ENCODE results near the gene F13A1. TPM values are rescaled to one million over a fixed set of nuclear protein-coding genes. Genes with fewer than 3 reads are reported as not detected.
A peak's percentile ranks its signal among the peaks of the same experiment; 100 is the strongest.

Gene F13A1
- polyA plus RNA-seq, 1 of the 3 experiments (the other 2 are of a cell fraction): not detected

GRCh38 chr6:6331946-6332601, 11.6 kb upstream of the F13A1 start:
- H3K27me3 ChIP-seq (ENCODE audit: insufficient read depth): no peaks in the 10 kb centered on the region
- ChIA-PET POLR2A (no interaction called here), CTCF (interaction anchor here (0.7 to 1.4 kb wide), 2 partner anchors 17 to 381 kb away, joined by 3 read pairs; no protein-coding TSS in a partner anchor)
- H3K9ac ChIP-seq: no peak overlapping the region
- H3K4me1 ChIP-seq (ENCODE audit: control insufficient read depth in 1 of 2, insufficient read depth in 2 of 2, low read depth in 1 of 2, low read length in 1 of 2): no peaks in the 10 kb centered on the region; a peak in 1 of 4 replicates
- H2AFZ ChIP-seq (ENCODE audit: low read depth): no peak overlapping the region
- H4K20me1 ChIP-seq (ENCODE audit: insufficient read depth): no peaks in the 10 kb centered on the region
- H3K36me3 ChIP-seq (replicated peaks in 1 of 2; ENCODE audit: control insufficient read depth in 1 of 2, insufficient read depth in 2 of 2, low read length in 1 of 2): no peaks in the 10 kb centered on the region
- H3K9me2 ChIP-seq: no peaks in the 10 kb centered on the region
- H3K27ac ChIP-seq (ENCODE audit: low read depth in 2 of 2, low read length in 1 of 2): no peak overlapping the region
- H3K4me2 ChIP-seq: no peak overlapping the region; the same call in 1 of the 2 replicates
- H3F3A ChIP-seq (replicated peaks; ENCODE audit: insufficient read depth): peaks cover 4% of the 10 kb centered on the region
- H3K9me3 ChIP-seq: no peaks in the 10 kb centered on the region
- TF ChIP-seq, protein P1, sequence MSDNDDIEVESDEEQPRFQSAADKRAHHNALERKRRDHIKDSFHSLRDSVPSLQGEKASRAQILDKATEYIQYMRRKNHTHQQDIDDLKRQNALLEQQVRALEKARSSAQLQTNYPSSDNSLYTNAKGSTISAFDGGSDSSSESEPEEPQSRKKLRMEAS (IDR thresholded peaks at IDR 0.05; ENCODE audit: low read depth): no peak
- H3K79me2 ChIP-seq (ENCODE audit: insufficient read depth): no peaks in the 10 kb centered on the region
- 10% methylated on average over 6 of the region's 6 CpGs for WGBS (ENCODE audit: low lambda C conversion rate)
- H3K4me3 ChIP-seq (ENCODE audit: low read depth in 2 of 2, low read length in 1 of 2): 0 out of 4 replicates have a peak overlapping the region, but pooled peaks of 1 of the 2 experiments have one; percentile 2
- DNase-seq: no peak

DNA sequence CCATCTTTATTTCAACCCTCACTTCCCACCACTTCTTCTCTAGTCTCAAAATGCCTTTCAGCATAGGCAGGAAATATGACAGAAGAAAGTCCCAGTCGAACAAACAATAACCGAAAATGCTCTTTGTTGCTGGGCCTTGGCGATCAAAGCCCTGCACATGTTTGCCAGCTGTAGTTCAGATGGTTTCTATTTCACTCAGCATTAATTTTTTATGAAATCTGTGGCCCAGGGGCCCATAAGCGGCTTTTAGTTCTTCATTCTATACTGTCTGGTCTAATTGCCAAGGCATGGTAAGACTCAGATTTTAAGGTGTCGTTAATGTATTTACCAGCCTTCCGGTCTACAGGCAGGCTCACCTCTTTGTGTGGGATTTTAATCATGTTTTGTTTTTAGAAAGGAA, 10.9 kb upstream of the F13A1 start:
- no peak overlapping the region for H2AFZ ChIP-seq (ENCODE audit: low read depth)
- H3K9me2 ChIP-seq: no peaks in the 10 kb centered on the region
- no peaks in the 10 kb centered on the region for H3K79me2 ChIP-seq (ENCODE audit: insufficient read depth)
- no peak overlapping the region for H3K9ac ChIP-seq
- peaks cover 4% of the 10 kb centered on the region for H3F3A ChIP-seq (replicated peaks; ENCODE audit: insufficient read depth)
- H3K27me3 ChIP-seq (ENCODE audit: insufficient read depth): no peaks in the 10 kb centered on the region
- H3K4me2 ChIP-seq: no peak overlapping the region; the same call in 1 of the 2 replicates
- H3K4me3 ChIP-seq (ENCODE audit: low read depth in 2 of 2, low read length in 1 of 2): 0 out of 4 replicates have a peak overlapping the region, but pooled peaks of 1 of the 2 experiments have one; percentile 2
- H4K20me1 ChIP-seq (ENCODE audit: insufficient read depth): no peaks in the 10 kb centered on the region
- no peaks in the 10 kb centered on the region; a peak in 1 of 4 replicates for H3K4me1 ChIP-seq (ENCODE audit: control insufficient read depth in 1 of 2, insufficient read depth in 2 of 2, low read depth in 1 of 2, low read length in 1 of 2)
- no peaks in the 10 kb centered on the region for H3K9me3 ChIP-seq
- no peak overlapping the region for H3K27ac ChIP-seq (ENCODE audit: low read depth in 2 of 2, low read length in 1 of 2)
- WGBS (ENCODE audit: low lambda C conversion rate): 27% methylated on average over 6 of the region's 6 CpGs
- no peak for DNase-seq
- ChIA-PET POLR2A (no interaction called here), CTCF (interaction anchor here (0.7 kb wide), 1 partner anchor 380 kb away, joined by 3 read pairs; no protein-coding TSS in a partner anchor)
- TF ChIP-seq EZH2phosphoT487 (IDR thresholded peaks at IDR 0.05; ENCODE audit: borderline replicate concordance, low read depth): no peak
- no peak for TF ChIP-seq CHD2 (IDR thresholded peaks at IDR 0.05; ENCODE audit: low read length, partially characterized antibody)
- TF ChIP-seq, protein P1 (IDR thresholded peaks at IDR 0.05; ENCODE audit: low read depth): no peak
- TF ChIP-seq FOXJ3 (CRISPR knock-in tag; IDR thresholded peaks at IDR 0.05): no peak
- TF ChIP-seq JUND (IDR thresholded peaks at IDR 0.05): no peak
- TF ChIP-seq GABPA (IDR thresholded peaks at IDR 0.05; ENCODE audit: low read depth): no peak
- no peak for TF ChIP-seq MXI1 (IDR thresholded peaks at IDR 0.05; ENCODE audit: low read depth, low read length)
- H3K36me3 ChIP-seq (replicated peaks in 1 of 2; ENCODE audit: control insufficient read depth in 1 of 2, insufficient read depth in 2 of 2, low read length in 1 of 2): no peaks in the 10 kb centered on the region

- H3K27ac ChIP-seq (ENCODE audit: low read depth in 2 of 2, low read length in 1 of 2): no peak overlapping the region
- H4K20me1 ChIP-seq (ENCODE audit: insufficient read depth): no peaks in the 10 kb centered on the region
- H3K27me3 ChIP-seq (ENCODE audit: insufficient read depth): 0 out of 2 replicates have a peak, but pooled peaks cover 4% of the 10 kb centered on the region
- no peaks in the 10 kb centered on the region; a peak in 1 of 4 replicates for H3K4me1 ChIP-seq (ENCODE audit: control insufficient read depth in 1 of 2, insufficient read depth in 2 of 2, low read depth in 1 of 2, low read length in 1 of 2)
- H3K9me3 ChIP-seq: no peaks in the 10 kb centered on the region
- no peak for DNase-seq
- no peak overlapping the region for H3K4me2 ChIP-seq
- no peaks in the 10 kb centered on the region for H3K9me2 ChIP-seq
- H2AFZ ChIP-seq (ENCODE audit: low read depth): no peak overlapping the region
- H3K36me3 ChIP-seq (replicated peaks in 1 of 2; ENCODE audit: control insufficient read depth in 1 of 2, insufficient read depth in 2 of 2, low read length in 1 of 2): no peaks in the 10 kb centered on the region
- H3F3A ChIP-seq (replicated peaks; ENCODE audit: insufficient read depth): peaks cover 4% of the 10 kb centered on the region
- 16% methylated on average over 1 of the region's 1 CpG for WGBS (ENCODE audit: low lambda C conversion rate)
- H3K4me3 ChIP-seq (ENCODE audit: low read depth in 2 of 2, low read length in 1 of 2): no peak overlapping the region
- TF ChIP-seq, protein P2, sequence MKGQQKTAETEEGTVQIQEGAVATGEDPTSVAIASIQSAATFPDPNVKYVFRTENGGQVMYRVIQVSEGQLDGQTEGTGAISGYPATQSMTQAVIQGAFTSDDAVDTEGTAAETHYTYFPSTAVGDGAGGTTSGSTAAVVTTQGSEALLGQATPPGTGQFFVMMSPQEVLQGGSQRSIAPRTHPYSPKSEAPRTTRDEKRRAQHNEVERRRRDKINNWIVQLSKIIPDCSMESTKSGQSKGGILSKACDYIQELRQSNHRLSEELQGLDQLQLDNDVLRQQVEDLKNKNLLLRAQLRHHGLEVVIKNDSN (IDR thresholded peaks at IDR 0.05; ENCODE audit: borderline replicate concordance, low read depth): no peak
- TF ChIP-seq SMC3 (IDR thresholded peaks at IDR 0.05; ENCODE audit: low read depth, low read length) (no peak), FOXM1 (IDR thresholded peaks at IDR 0.05; ENCODE audit: low read depth) (no peak), YY1 (IDR thresholded peaks at IDR 0.05; ENCODE audit: low read depth) (no peak), TCF12 (IDR thresholded peaks at IDR 0.05) (no peak), EP300 (IDR thresholded peaks at IDR 0.05; ENCODE audit: borderline replicate concordance in 1 of 2, low read depth in 1 of 2, low read length in 1 of 2) (no peak), EZH2phosphoT487 (IDR thresholded peaks at IDR 0.05; ENCODE audit: borderline replicate concordance, low read depth) (no peak), POLR2AphosphoS5 (IDR thresholded peaks at IDR 0.05; ENCODE audit: low read depth, low read length) (no peak)
- TF ChIP-seq, protein P1 (IDR thresholded peaks at IDR 0.05; ENCODE audit: low read depth): no peak
- TF ChIP-seq, protein P3, sequence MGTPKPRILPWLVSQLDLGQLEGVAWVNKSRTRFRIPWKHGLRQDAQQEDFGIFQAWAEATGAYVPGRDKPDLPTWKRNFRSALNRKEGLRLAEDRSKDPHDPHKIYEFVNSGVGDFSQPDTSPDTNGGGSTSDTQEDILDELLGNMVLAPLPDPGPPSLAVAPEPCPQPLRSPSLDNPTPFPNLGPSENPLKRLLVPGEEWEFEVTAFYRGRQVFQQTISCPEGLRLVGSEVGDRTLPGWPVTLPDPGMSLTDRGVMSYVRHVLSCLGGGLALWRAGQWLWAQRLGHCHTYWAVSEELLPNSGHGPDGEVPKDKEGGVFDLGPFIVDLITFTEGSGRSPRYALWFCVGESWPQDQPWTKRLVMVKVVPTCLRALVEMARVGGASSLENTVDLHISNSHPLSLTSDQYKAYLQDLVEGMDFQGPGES (IDR thresholded peaks at IDR 0.05; ENCODE audit: low read depth, low read length): no peak
- CTCF ChIA-PET: no interaction called here
- POLR2A ChIA-PET: no interaction called here
- no peaks in the 10 kb centered on the region for H3K79me2 ChIP-seq (ENCODE audit: insufficient read depth)
- H3K9ac ChIP-seq: no peak overlapping the region
Measured at GRCh38 chr6:6330407-6330806, 9.9 kb upstream of the F13A1 start.

Measured in SK-N-SH (cell line).